SK-N-SH (cell line): ENCODE measurements around the gene PDE6B.

Experiments
- CTCF ChIP-seq: fragments of 200-600 bp; sonication (generic); IDR thresholded peaks from 2 replicates; pipeline ENCODE4 v1.6.1; 2017; ENCODE audit warnings: antibody characterized with exemption, mild to moderate bottlenecking, moderate library complexity
- EP300 ChIP-seq, 2 experiments: IDR thresholded peaks; 2 replicates each; pipeline versions ENCODE4 v1.4.0 to v1.6.1; 2012; ENCODE audit warnings: borderline replicate concordance in 1 of 2, low read depth in 1 of 2, low read length in 1 of 2
- MAX ChIP-seq: IDR thresholded peaks from 2 replicates; pipeline ENCODE4 v1.4.0; 2012; ENCODE audit warnings: low read depth
- POLR2AphosphoS5 ChIP-seq: IDR thresholded peaks from 2 replicates; pipeline ENCODE4 v1.6.1; 2012; ENCODE audit warnings: low read depth, low read length
- RAD21 ChIP-seq: IDR thresholded peaks from 2 replicates; pipeline ENCODE4 v1.6.1; 2012; ENCODE audit warnings: mild to moderate bottlenecking, low read length
- RCOR1 ChIP-seq: fragments of 150-350 bp; IDR thresholded peaks from 2 replicates; pipeline ENCODE4 v1.6.1; 2017; ENCODE audit warnings: antibody characterized with exemption, low read length
- SIN3A ChIP-seq: IDR thresholded peaks from 2 replicates; pipeline ENCODE4 v1.6.1; 2012; ENCODE audit warnings: low read depth, mild to moderate bottlenecking, low read length, moderate library complexity, borderline replicate concordance
- USF2 ChIP-seq: fragments of 150-350 bp; IDR thresholded peaks from 2 replicates; pipeline ENCODE4 v1.6.1; 2017; ENCODE audit warnings: antibody characterized with exemption, low read length, low read depth, borderline replicate concordance
- YY1 ChIP-seq: IDR thresholded peaks from 2 replicates; pipeline ENCODE4 v1.4.0; 2012; ENCODE audit warnings: low read depth, mild to moderate bottlenecking

- no peak for TF ChIP-seq EP300 (IDR thresholded peaks at IDR 0.05; ENCODE audit: borderline replicate concordance in 1 of 2, low read depth in 1 of 2, low read length in 1 of 2)
- TF ChIP-seq CTCF, result no peak
- TF ChIP-seq YY1, result no peak
- no peak for TF ChIP-seq RCOR1
- TF ChIP-seq RAD21, result no peak
- TF ChIP-seq USF2, result no peak
- no peak for TF ChIP-seq SIN3A
- TF ChIP-seq POLR2AphosphoS5, result no peak
- no peak for TF ChIP-seq MAX
Observed at GRCh38 chr4:679629-680028, 54.3 kb downstream of the PDE6B start.
